Esophagus squamous epithelium (tissue), 5 donors: ENCODE measurements around the gene SPN. TPM values are rescaled to one million over a fixed set of nuclear protein-coding genes. Genes with fewer than 3 reads are reported as not detected.

Source experiments
- DNase-seq: peaks from one replicate; lab custom pipeline; 2025; lab: John Stamatoyannopoulos, UW
- H3K27ac ChIP-seq, 4 donors: fragments of 200-600 bp; sonication (generic); one replicate each; pipeline ENCODE4 v1.5.1; 2016 to 2019; ENCODE audit warnings: mild to moderate bottlenecking in 1 of 4
- H3K27me3 ChIP-seq, 4 donors: fragments of 200-600 bp; sonication (generic); 1 replicate in 3 of 4; 2 replicates in 1 of 4; pipeline versions ENCODE4 v1.5.1 to v1.6.0; 2017 to 2021; ENCODE audit warnings: antibody characterized with exemption in 1 of 4
- H3K36me3 ChIP-seq, 3 donors: fragments of 200-600 bp; sonication (generic); one replicate each; pipeline ENCODE4 v1.5.1; 2016 to 2019
- H3K4me1 ChIP-seq, 3 donors: fragments of 200-600 bp; sonication (generic); one replicate each; pipeline ENCODE4 v1.5.1; 2017 to 2019
- H3K4me3 ChIP-seq, 4 donors: fragments of 200-600 bp; sonication (generic); 1 replicate in 3 of 4; 2 replicates in 1 of 4; pipeline ENCODE4 v1.5.1; 2016 to 2019; ENCODE audit warnings: mild to moderate bottlenecking in 2 of 4, moderate library complexity in 1 of 4
- H3K9me3 ChIP-seq, 3 donors: fragments of 200-600 bp; sonication (generic); one replicate each; pipeline ENCODE4 v1.5.1; 2016 to 2019
- POLR2A ChIP-seq, 4 donors: fragments of 450-650 bp; IDR thresholded peaks; one replicate each; pipeline ENCODE4 v1.6.1; 2017; ENCODE audit warnings: antibody characterized with exemption in 4 of 4, mild to moderate bottlenecking in 4 of 4, moderate library complexity in 3 of 4
- WGBS, 2 donors: methylation state at CpG; one replicate each; pipeline ENCODE4 v1.1.5; 2018; 5-methylcytosine and 5-hydroxymethylcytosine counted together
- intact Hi-C: fragments of 100-400 bp; cut with DNase I; formaldehyde crosslinking; loops from one replicate; pipeline ENCODE4 v1.15.0; 2022
- total RNA-seq, 4 donors: library from RNA; depleted of rRNA; stranded (reverse); fragments of >200 nt; gene quantifications; one replicate each; pipeline ENCODE4 v1.1.0, GENCODE V29; 2016
- TF ChIP-seq, protein P1 (sequence below), 6 experiments: fragments of 450-650 bp in 4 of 6; fragments of 200-600 bp in 2 of 6; sonication (generic) in 2 of 6; IDR thresholded peaks; one replicate each; pipeline ENCODE4 v1.5.1; 2016 to 2019; ENCODE audit warnings: antibody characterized with exemption in 6 of 6, mild to moderate bottlenecking in 4 of 6, moderate library complexity in 4 of 6
- donor health status: DM: yes; HTN: yes; CAD: no.

The SPN gene
- total RNA-seq, 4 donors from 2014 or later = 1.3 to 4.2 (median 2.8) TPM

DNA sequence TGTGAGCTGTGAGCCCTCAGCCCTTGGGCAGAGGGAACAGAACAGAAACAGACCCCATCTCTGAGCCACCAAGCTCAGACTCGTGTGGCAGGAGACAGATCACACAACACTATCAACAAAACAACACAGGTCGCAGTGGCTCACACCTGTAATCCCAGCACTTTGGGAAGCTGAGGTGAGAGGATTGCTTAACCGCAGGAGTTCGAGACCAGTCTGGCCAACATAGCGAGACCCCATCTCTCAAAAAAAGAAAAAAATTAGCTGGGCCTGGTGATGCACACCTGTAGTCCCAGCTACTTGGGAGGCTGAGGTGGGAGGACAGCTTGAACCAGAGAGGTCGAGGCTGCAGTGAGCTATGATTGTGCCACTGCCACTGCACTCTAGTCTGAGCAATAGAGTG lies 10.5 kb downstream of the SPN start:
- H3K4me3 ChIP-seq = no peak overlapping the region
- no peak for DNase-seq
- H3K9me3 ChIP-seq = no peaks in the 10 kb centered on the region
- no peaks in the 10 kb centered on the region for H3K36me3 ChIP-seq
- TF ChIP-seq, protein P1, sequence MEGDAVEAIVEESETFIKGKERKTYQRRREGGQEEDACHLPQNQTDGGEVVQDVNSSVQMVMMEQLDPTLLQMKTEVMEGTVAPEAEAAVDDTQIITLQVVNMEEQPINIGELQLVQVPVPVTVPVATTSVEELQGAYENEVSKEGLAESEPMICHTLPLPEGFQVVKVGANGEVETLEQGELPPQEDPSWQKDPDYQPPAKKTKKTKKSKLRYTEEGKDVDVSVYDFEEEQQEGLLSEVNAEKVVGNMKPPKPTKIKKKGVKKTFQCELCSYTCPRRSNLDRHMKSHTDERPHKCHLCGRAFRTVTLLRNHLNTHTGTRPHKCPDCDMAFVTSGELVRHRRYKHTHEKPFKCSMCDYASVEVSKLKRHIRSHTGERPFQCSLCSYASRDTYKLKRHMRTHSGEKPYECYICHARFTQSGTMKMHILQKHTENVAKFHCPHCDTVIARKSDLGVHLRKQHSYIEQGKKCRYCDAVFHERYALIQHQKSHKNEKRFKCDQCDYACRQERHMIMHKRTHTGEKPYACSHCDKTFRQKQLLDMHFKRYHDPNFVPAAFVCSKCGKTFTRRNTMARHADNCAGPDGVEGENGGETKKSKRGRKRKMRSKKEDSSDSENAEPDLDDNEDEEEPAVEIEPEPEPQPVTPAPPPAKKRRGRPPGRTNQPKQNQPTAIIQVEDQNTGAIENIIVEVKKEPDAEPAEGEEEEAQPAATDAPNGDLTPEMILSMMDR (IDR thresholded peaks at IDR 0.05) = no peak
- TF ChIP-seq POLR2A (IDR thresholded peaks at IDR 0.05) = no peak
- no peak overlapping the region for H3K27ac ChIP-seq
- no peaks in the 10 kb centered on the region for H3K27me3 ChIP-seq
- intact Hi-C loops = no loop called here
- peaks cover 0 to 8% (median 5%) of the 10 kb centered on the region in 3 donors for H3K4me1 ChIP-seq
- 87 to 93% methylated on average over 3 to 6 of the region's 6 CpGs for WGBS, 2 donors

- DNase-seq = no peak
- 13 to 14% methylated on average over 13 of the region's 13 CpGs for WGBS, 2 donors
- H3K9me3 ChIP-seq = no peaks in the 10 kb centered on the region
- H3K27me3 ChIP-seq = no peaks in the 10 kb centered on the region
- H3K27ac ChIP-seq = no peak overlapping the region
- TF ChIP-seq, protein P1 (IDR thresholded peaks at IDR 0.05) = no peak
- no peak for TF ChIP-seq POLR2A (IDR thresholded peaks at IDR 0.05)
- intact Hi-C loops = no loop called here
- peaks cover 0 to 15% (median 5%) of the 10 kb centered on the region in 3 donors for H3K4me1 ChIP-seq
- no peak overlapping the region for H3K4me3 ChIP-seq
- H3K36me3 ChIP-seq = no peaks in the 10 kb centered on the region
Measured at GRCh38 chr16:29674188-29674587, 11.1 kb downstream of the SPN start.

DNA sequence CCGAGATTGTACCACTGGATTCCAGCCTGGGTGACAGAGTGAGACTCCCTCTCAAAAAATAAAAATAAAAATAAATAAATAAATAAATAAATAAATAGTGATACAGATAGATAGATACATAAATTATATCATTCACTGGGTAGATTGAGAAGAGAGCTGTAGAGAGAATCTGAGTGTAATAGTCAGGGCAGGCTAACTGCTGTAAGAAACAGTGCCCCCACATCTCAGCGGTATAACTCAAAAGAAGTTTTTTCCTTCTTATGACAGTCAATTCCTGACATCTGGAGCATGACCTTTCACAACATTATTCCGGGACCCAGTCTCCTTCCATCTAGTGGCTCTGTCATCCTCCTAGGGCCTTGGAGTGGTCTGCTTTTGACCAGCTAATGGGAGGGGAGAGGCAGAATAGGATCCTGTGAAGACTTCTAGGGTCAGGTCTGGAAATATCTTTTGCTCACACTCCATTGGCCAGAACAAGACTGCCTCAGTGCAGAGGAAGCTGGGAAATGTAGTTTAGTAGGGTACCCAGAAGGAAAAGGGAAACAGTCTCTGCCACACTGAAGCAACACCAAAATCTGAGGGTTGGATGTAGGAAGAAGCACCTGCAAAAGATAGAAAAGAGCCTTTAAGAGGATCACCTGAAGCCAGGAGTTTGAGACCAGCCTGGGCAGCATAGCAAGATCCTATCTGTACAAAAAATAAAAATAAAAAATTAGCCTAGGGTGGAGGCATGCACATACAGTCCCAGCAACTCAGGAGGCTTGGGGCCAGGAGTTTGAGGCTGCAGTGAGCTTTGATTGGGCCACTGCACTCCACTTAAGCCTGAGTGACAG lies 13.0 kb downstream of the SPN start:
- WGBS, 2 donors = 52 to 60% methylated on average over 3 of the region's 3 CpGs
- Histone ChIP-seq H3K36me3 (no peaks in the 10 kb centered on the region), H3K4me3 (no peak overlapping the region), H3K27me3 (no peaks in the 10 kb centered on the region), H3K4me1 (peaks cover 0 to 20% (median 5%) of the 10 kb centered on the region in 3 donors), H3K9me3 (no peaks in the 10 kb centered on the region), H3K27ac (no peak overlapping the region)
- DNase-seq = no peak
- TF ChIP-seq, protein P1 (IDR thresholded peaks at IDR 0.05) = no peak
- no peak for TF ChIP-seq POLR2A (IDR thresholded peaks at IDR 0.05)
- intact Hi-C loops = no loop called here

- WGBS, 2 donors = 78 to 85% methylated on average over 23 of the region's 23 CpGs
Measured at GRCh38 chr16:29676989-29677785, 14.1 kb downstream of the SPN start.

More at GRCh38 chr16:29676989-29677785, 14.1 kb downstream of the SPN start:
- no peak for DNase-seq
- Histone ChIP-seq H3K4me1 (peaks cover 0 to 20% (median 5%) of the 10 kb centered on the region in 3 donors), H3K36me3 (no peaks in the 10 kb centered on the region), H3K27me3 (no peaks in the 10 kb centered on the region), H3K4me3 (no peak overlapping the region), H3K27ac (no peak overlapping the region), H3K9me3 (no peaks in the 10 kb centered on the region)
- TF ChIP-seq POLR2A (IDR thresholded peaks at IDR 0.05) = no peak
- TF ChIP-seq, protein P1 (IDR thresholded peaks at IDR 0.05) = no peak
- intact Hi-C loops = no loop called here
